GM23248 (cell line): ENCODE data around the gene AMIGO2. TPM values are rescaled to one million over a fixed set of nuclear protein-coding genes. Genes with fewer than 3 reads are reported as not detected.

Source experiments
- DNase-seq: peaks from one replicate; pipeline ENCODE4 v3.0.0-alpha.2; 2015
- H2AFZ ChIP-seq: fragments of 200-600 bp; sonication (generic); 2 replicates; pipeline ENCODE4 v1.6.1; 2016; ENCODE audit warnings: antibody characterized with exemption
- H3F3A ChIP-seq: fragments of 200-600 bp; sonication (generic); 2 replicates; pipeline ENCODE4 v1.6.1; 2016; ENCODE audit warnings: mild to moderate bottlenecking, antibody characterized with exemption, mixed run types; ENCODE audit not compliant: insufficient read depth
- H3K27ac ChIP-seq: fragments of 200-600 bp; sonication (generic); 2 replicates; pipeline ENCODE4 v1.5.1; 2016; ENCODE audit warnings: mild to moderate bottlenecking
- H3K27me3 ChIP-seq: fragments of 200-600 bp; sonication (generic); replicated peaks from 2 replicates; pipeline ENCODE4 v1.6.1; 2016; ENCODE audit warnings: mild to moderate bottlenecking; ENCODE audit not compliant: insufficient read depth
- H3K36me3 ChIP-seq: fragments of 200-600 bp; sonication (generic); 2 replicates; pipeline ENCODE4 v1.6.1; 2016; ENCODE audit warnings: low read depth, mild to moderate bottlenecking
- H3K4me1 ChIP-seq: fragments of 200-600 bp; sonication (generic); 2 replicates; pipeline ENCODE4 v1.6.1; 2016; ENCODE audit warnings: mild to moderate bottlenecking; ENCODE audit not compliant: insufficient read depth
- H3K4me2 ChIP-seq: fragments of 200-600 bp; sonication (generic); one replicate; pipeline ENCODE4 v1.6.1; 2016; ENCODE audit warnings: mild to moderate bottlenecking; ENCODE audit not compliant: unreplicated experiment
- H3K4me3 ChIP-seq: fragments of 200-600 bp; sonication (generic); 2 replicates; pipeline ENCODE4 v1.5.1; 2016; ENCODE audit warnings: mild to moderate bottlenecking
- H3K79me2 ChIP-seq: fragments of 200-600 bp; sonication (generic); 2 replicates; pipeline ENCODE4 v1.6.1; 2016; ENCODE audit warnings: mild to moderate bottlenecking; ENCODE audit not compliant: insufficient read depth
- H3K9ac ChIP-seq: fragments of 200-600 bp; sonication (generic); 2 replicates; pipeline ENCODE4 v1.6.1; 2016; ENCODE audit warnings: mild to moderate bottlenecking
- H3K9me2 ChIP-seq: fragments of 200-600 bp; sonication (generic); 2 replicates; pipeline ENCODE4 v1.6.1; 2016; ENCODE audit warnings: mixed run types, mild to moderate bottlenecking, moderate library complexity; ENCODE audit not compliant: insufficient read depth
- H3K9me3 ChIP-seq: fragments of 200-600 bp; sonication (generic); one replicate; pipeline ENCODE4 v1.6.1; 2017; ENCODE audit warnings: low read depth
- H4K20me1 ChIP-seq: fragments of 200-600 bp; sonication (generic); 2 replicates; pipeline ENCODE4 v1.6.0; 2016; ENCODE audit not compliant: insufficient read depth
- EZH2 ChIP-seq: fragments of 200-600 bp; sonication (generic); IDR thresholded peaks from 2 replicates; pipeline ENCODE4 v1.6.1; 2018; ENCODE audit warnings: antibody characterized with exemption, mild to moderate bottlenecking; ENCODE audit not compliant: insufficient read depth, poor library complexity, severe bottlenecking
- EZH2phosphoT487 ChIP-seq: fragments of 200-600 bp; sonication (generic); IDR thresholded peaks from 2 replicates; pipeline ENCODE4 v1.6.1; 2018; ENCODE audit warnings: antibody characterized with exemption, moderate library complexity, mild to moderate bottlenecking, low read depth; ENCODE audit not compliant: insufficient read depth
- WGBS, 2 experiments: methylation state at CpG; one replicate each; pipeline ENCODE4 v1.1.6; 2015 to 2017; ENCODE audit warnings: low lambda C conversion rate in 2 of 2, low coverage in 1 of 2; ENCODE audit errors: missing lambda C conversion rate in 2 of 2; 5-methylcytosine and 5-hydroxymethylcytosine counted together
- in situ Hi-C: fragments of 300-500 bp; cut with MboI; formaldehyde crosslinking; loops from 2 replicates; pipeline ENCODE4 v1.15.0; 2020
- polyA plus RNA-seq: library from polyadenylated mRNA; unstranded; fragments of >200 nt; fragmentation: Nextera tagmentation; extraction: Ambion mirVana; gene quantifications from 2 replicates; pipeline ENCODE4 v1.2.1, GENCODE V29; 2016
- total RNA-seq: library from RNA; depleted of rRNA; stranded (reverse); fragments of >200 nt; shearing (Covaris generic); gene quantifications from 2 replicates; pipeline ENCODE4 v1.2.3, GENCODE V29; 2014

AMIGO2 gene
- total and polyA plus RNA-seq, 2 experiments from 2014 or later, result 19.6 to 29.9 TPM

DNA sequence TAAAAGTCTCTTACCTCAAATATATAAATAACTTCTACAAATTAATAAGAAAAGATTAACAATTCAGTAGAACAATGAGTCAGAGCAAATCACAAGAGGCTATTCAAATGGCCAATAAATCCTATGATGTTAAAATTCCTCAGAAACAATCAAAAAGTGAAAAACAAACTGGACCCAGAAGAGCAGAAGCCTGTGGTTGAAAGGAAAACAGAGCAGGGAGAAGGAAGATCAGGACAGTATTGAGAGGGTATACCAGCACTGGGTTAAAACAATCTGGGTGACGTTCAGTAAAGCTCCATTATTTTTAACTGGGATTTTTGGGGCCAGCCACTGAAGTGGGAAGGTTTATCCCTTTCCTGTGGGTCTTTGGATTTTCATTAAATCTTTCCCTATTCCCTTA, 40.0 kb downstream of the AMIGO2 start:
- H3K79me2 ChIP-seq, result no peaks in the 10 kb centered on the region
- no peaks in the 10 kb centered on the region for H3K9me2 ChIP-seq
- no peaks in the 10 kb centered on the region for H3K27me3 ChIP-seq
- no peaks in the 10 kb centered on the region for H3F3A ChIP-seq
- in situ Hi-C loops, result loop anchor here (10.0 kb wide), 2 partner anchors 265 to 625 kb away; no protein-coding TSS in a partner anchor
- TF ChIP-seq EZH2 (no peak), EZH2phosphoT487 (no peak)
- DNase-seq, result no peak
- H3K4me3 ChIP-seq, result no peak overlapping the region
- H3K9ac ChIP-seq, result no peak overlapping the region
- 21 to 43% methylated on average over 1 of the region's 1 CpG for WGBS, 2 experiments
- H3K36me3 ChIP-seq, result no peaks in the 10 kb centered on the region
- no peaks in the 10 kb centered on the region for H3K9me3 ChIP-seq
- no peak overlapping the region for H3K4me2 ChIP-seq
- no peaks in the 10 kb centered on the region for H3K4me1 ChIP-seq
- no peak overlapping the region for H3K27ac ChIP-seq
- H2AFZ ChIP-seq, result no peak overlapping the region
- no peaks in the 10 kb centered on the region for H4K20me1 ChIP-seq

GRCh38 chr12:47039079-47039478, 40.7 kb downstream of the AMIGO2 start:
- H3K4me2 ChIP-seq, result no peak overlapping the region
- H3F3A ChIP-seq, result no peaks in the 10 kb centered on the region
- no peaks in the 10 kb centered on the region for H3K36me3 ChIP-seq
- H2AFZ ChIP-seq, result no peak overlapping the region
- in situ Hi-C loops, result loop anchor here (10.0 kb wide), 2 partner anchors 266 to 626 kb away; no protein-coding TSS in a partner anchor
- H3K4me3 ChIP-seq, result no peak overlapping the region
- 71 to 75% methylated on average over 2 of the region's 2 CpGs for WGBS, 2 experiments
- DNase-seq, result no peak
- H3K79me2 ChIP-seq, result no peaks in the 10 kb centered on the region
- H3K27me3 ChIP-seq, result no peaks in the 10 kb centered on the region
- no peaks in the 10 kb centered on the region for H3K9me2 ChIP-seq
- H3K27ac ChIP-seq, result no peak overlapping the region
- no peak overlapping the region for H3K9ac ChIP-seq
- TF ChIP-seq EZH2phosphoT487 (no peak), EZH2 (no peak)
- H3K9me3 ChIP-seq, result no peaks in the 10 kb centered on the region
- H4K20me1 ChIP-seq, result no peaks in the 10 kb centered on the region
- no peaks in the 10 kb centered on the region; the same call in 1 of the 2 replicates for H3K4me1 ChIP-seq

DNA sequence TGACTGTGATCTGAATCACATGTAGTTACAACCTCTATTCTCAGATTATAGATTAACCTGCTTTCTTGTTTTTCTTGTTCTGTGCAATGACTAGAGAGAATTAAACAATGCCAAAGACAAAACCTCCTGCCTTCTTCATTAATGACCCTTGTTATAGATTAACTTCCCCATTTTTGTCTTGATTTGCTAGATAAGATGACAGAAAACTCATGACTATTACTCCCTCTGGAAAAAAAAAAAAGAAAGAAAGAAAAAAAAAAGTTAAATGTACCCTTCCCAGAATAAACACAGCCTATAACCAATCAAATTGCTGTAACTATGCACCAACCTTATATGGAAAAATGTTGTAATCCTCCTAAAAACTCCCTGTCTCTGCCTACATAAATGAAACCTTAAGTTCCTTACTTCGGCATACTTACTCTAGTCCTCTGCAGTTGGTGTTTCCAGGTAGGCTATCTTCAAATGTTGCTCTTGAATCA, 41.5 kb downstream of the AMIGO2 start:
- WGBS, 2 experiments, result 84 to 85% methylated on average over 1 of the region's 1 CpG
- no peak for DNase-seq
- no peak overlapping the region for H3K9ac ChIP-seq

GRCh38 chr12:47035484-47035883, 44.3 kb downstream of the AMIGO2 start:
- in situ Hi-C loops, result loop anchor here (10.0 kb wide), 2 partner anchors 269 to 629 kb away; no protein-coding TSS in a partner anchor

More for the DNA sequence above, 41.5 kb downstream of the AMIGO2 start:
- H3K27ac ChIP-seq, result no peak overlapping the region
- TF ChIP-seq EZH2, result no peak
- TF ChIP-seq EZH2phosphoT487, result no peak
- H3K9me3 ChIP-seq, result no peaks in the 10 kb centered on the region
- no peaks in the 10 kb centered on the region for H4K20me1 ChIP-seq
- no peaks in the 10 kb centered on the region for H3K36me3 ChIP-seq
- no peaks in the 10 kb centered on the region for H3K27me3 ChIP-seq
- no peaks in the 10 kb centered on the region for H3K79me2 ChIP-seq
- in situ Hi-C loops, result loop anchor here (10.0 kb wide), 2 partner anchors 266 to 626 kb away; no protein-coding TSS in a partner anchor
- H3K4me3 ChIP-seq, result no peak overlapping the region
- no peak overlapping the region for H3K4me2 ChIP-seq
- H2AFZ ChIP-seq, result no peak overlapping the region
- peaks cover under 1% of the 10 kb centered on the region; the same call in 1 of the 2 replicates for H3K4me1 ChIP-seq
- H3K9me2 ChIP-seq, result no peaks in the 10 kb centered on the region
- no peaks in the 10 kb centered on the region for H3F3A ChIP-seq

More at GRCh38 chr12:47035484-47035883, 44.3 kb downstream of the AMIGO2 start:
- DNase-seq, result no peak
- H3K79me2 ChIP-seq, result no peaks in the 10 kb centered on the region
- H3F3A ChIP-seq, result no peaks in the 10 kb centered on the region
- peaks cover 8% of the 10 kb centered on the region for H3K4me1 ChIP-seq
- no peaks in the 10 kb centered on the region for H4K20me1 ChIP-seq
- no peak overlapping the region for H3K4me3 ChIP-seq
- no peak overlapping the region for H3K27ac ChIP-seq
- no peaks in the 10 kb centered on the region for H3K27me3 ChIP-seq
- H3K36me3 ChIP-seq, result no peaks in the 10 kb centered on the region
- H3K9me3 ChIP-seq, result no peaks in the 10 kb centered on the region
- no peak overlapping the region for H3K9ac ChIP-seq
- 60 to 62% methylated on average over 3 of the region's 3 CpGs for WGBS, 2 experiments
- no peak overlapping the region for H3K4me2 ChIP-seq
- no peak overlapping the region for H2AFZ ChIP-seq
- no peaks in the 10 kb centered on the region for H3K9me2 ChIP-seq
- TF ChIP-seq EZH2 (no peak), EZH2phosphoT487 (no peak)
